ENCODE measurements around the gene AMFR.

AMFR gene

GRCh38 chr16:56357241-56357764 lies 68.0 kb downstream of the AMFR start:
- no peak for DNase-seq (ENCODE audit: low read depth)
- H3K4me3 ChIP-seq (ENCODE audit: low read length) = peak overlapping the region; percentile 53
- TF ChIP-seq CTCF (conservative IDR thresholded peaks at IDR 0.05; ENCODE audit: low read depth, low read length) = no peak

- peak; percentile 93 for TF ChIP-seq CTCF (conservative IDR thresholded peaks at IDR 0.05; ENCODE audit: low read depth, low read length)
- H3K4me3 ChIP-seq (ENCODE audit: low read length) = peak overlapping the region; percentile 53
- DNase-seq (ENCODE audit: low read depth) = peak; percentile 48
Observed at GRCh38 chr16:56356276-56357240, 68.8 kb downstream of the AMFR start.

- H3K4me3 ChIP-seq (ENCODE audit: low read length) = no peak overlapping the region
- TF ChIP-seq CTCF (conservative IDR thresholded peaks at IDR 0.05; ENCODE audit: low read depth, low read length) = no peak
- no peak for DNase-seq (ENCODE audit: low read depth)
Observed at GRCh38 chr16:56355786-56356275, 69.5 kb downstream of the AMFR start.

GRCh38 chr16:56355221-56355620 lies 70.1 kb downstream of the AMFR start:
- no peak for TF ChIP-seq CTCF (conservative IDR thresholded peaks at IDR 0.05; ENCODE audit: low read depth, low read length)
- no peak for DNase-seq (ENCODE audit: low read depth)

GRCh38 chr16:56354746-56355145 lies 70.6 kb downstream of the AMFR start:
- H3K4me3 ChIP-seq (ENCODE audit: low read length) = no peak overlapping the region
- DNase-seq (ENCODE audit: low read depth) = no peak
- TF ChIP-seq CTCF (conservative IDR thresholded peaks at IDR 0.05; ENCODE audit: low read depth, low read length) = no peak

More at GRCh38 chr16:56355221-56355620, 70.1 kb downstream of the AMFR start:
- no peak overlapping the region for H3K4me3 ChIP-seq (ENCODE audit: low read length)

GRCh38 chr16:56354016-56354415 lies 71.3 kb downstream of the AMFR start:
- no peak for DNase-seq (ENCODE audit: low read depth)

More at GRCh38 chr16:56354016-56354415, 71.3 kb downstream of the AMFR start:
- TF ChIP-seq CTCF (conservative IDR thresholded peaks at IDR 0.05; ENCODE audit: low read depth, low read length) = no peak
- no peak overlapping the region for H3K4me3 ChIP-seq (ENCODE audit: low read length)

Measured in retinal pigment epithelial cell (primary cell).